Stromal cell of bone marrow (primary cell): ENCODE data around the gene KCTD16.

Experiments used
- DNase-seq: peaks from one replicate; pipeline ENCODE4 v3.0.0-alpha.2; 2012; ENCODE audit warnings: low read depth

KCTD16 gene

DNA sequence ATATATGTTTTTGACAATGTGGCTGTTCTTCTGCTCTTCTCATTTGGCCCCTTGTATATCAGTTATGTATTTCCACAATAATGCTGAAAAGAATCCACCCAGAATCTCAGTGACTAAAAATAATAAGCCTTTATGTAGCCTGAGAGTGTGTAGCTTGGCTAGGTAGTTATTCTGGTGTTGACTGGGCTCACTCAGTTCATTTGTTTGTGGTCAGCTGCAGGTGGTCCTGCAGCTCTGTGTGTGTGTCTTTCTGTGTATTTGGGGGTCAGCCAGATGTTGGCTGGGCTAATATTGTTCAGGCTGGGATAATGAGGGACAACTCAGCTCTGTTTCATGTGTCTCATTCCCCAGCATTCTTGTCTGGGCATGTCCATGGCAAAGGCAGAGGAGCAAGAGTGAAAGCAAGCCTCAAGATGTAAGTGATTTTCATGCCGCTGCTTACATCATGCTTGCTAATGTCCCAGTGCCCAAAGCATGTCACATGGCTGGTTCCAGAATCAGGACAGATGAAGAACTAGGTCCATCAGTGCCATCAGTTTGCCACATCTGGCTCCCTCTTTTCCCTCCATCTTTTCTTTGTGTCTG, 162.8 kb downstream of the KCTD16 start:
- no peak for DNase-seq

DNA sequence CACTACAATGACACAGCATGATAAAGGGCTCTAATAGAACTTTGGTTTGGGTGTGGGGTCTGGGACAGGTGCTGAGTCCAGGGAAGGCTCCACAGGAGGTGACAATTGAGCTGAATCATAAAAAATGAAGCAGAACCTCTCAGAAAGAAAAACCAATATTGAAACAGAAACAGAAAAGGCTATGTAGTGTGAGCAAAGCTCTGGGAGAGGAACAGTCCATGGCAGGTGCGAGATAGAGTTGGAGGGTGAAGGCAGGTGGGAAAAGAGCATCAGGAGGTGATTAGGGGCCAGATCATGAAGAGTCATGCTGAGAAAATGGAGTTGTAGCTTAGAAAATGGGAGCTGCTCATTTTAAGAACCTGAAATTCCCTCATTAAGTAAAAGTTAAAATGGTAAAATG, 164.9 kb downstream of the KCTD16 start:
- no peak for DNase-seq

DNA sequence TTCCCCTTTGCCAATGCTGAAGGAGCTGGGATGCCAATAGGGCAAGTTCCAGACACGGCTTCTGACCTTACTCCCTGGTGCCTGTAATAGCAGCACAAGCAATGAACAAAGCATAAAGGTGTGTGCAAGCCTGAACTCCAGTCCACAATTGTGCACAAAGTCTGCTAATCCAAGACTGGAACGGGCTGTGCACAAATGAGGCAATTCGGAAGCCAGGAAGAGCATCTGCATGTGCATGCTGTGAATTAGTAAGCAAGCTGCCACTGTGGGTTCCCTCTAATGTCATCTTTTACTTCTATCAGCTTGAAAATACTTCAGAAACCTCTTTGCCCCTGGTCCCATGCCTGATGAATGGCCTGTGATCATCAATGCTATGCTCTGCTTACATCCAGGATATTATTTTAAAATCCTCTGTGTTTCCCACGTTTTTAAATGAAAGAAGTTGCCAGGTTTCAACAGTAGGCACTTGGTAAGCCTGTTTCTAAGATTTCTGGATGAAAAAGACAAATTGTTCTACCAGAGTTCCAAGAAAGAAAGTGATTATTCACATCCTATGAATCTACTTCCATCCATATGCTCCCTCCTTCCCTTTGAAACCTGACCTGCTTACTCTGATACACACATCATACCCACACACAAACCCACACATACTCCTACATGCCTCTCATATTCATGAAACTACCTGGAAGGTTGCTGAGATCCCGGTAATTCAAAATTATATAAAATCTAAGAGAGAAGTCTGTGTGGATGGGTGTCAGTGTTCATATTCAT, 165.7 kb downstream of the KCTD16 start:
- no peak for DNase-seq

DNA sequence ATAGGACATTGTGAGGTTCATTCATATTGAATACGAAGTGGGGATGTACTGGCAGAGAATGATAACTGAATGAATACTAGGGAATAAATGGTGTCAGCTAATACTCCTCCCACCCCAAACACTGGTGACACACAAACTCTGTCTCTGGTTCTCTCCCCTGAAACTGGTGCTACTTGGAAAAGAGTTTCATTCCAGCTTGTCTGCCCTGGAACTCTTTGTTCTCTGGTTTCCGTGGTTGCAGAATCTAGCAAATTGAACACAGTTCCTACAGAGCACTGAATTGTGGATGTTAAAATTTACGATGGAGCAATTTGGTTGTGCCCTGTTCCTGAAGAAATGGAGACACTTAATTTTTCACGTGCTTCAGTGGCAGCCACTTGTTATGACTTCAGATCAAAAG, 181.7 kb downstream of the KCTD16 start:
- no peak for DNase-seq

DNA sequence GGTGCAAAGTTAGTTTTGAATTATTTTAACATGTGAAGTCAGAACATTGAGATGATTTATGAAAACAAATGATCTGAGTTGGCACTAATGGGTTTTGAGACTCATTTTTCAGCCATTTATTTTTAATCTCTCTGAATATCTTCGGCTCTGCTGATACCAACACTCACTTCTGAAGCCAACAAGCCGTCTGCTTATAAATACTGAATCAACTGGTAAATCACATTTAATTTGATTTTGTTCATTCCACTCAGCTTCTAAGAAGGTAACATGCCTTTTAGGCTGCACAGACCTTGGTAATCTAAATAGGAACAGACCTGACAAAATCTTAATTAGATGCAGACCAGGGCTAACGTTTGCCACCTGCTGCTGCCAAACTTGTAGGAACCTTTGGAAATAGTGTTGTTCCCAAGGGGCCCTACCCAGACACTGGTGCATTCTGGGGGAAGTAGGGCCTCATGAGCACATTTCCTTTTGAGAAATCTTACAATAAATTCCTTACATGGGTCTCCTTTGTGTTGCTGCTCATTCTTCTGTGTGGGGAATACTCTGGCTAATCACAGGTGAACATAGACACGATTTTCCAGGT, 182.2 kb downstream of the KCTD16 start:
- DNase-seq: no peak

DNA sequence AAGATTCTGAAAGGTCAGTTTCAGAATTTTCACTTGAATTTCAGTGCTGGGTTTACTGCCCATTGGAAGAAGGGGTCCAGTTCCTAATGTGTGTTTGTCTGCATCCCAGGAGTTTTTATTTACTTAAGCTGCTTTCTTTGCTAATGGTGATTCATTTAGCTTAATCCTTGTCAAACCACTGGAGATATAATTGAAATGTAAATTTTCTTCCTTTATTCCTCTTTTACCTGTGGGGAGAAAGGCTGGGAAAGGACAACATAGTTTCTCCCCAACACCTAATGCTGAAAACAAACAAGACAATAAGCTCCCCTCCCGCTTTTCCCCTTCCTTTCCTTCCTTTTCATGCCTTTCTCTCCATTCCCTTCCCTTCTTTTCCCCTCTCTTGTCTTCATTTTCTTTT, 185.8 kb downstream of the KCTD16 start:
- no peak for DNase-seq

DNA sequence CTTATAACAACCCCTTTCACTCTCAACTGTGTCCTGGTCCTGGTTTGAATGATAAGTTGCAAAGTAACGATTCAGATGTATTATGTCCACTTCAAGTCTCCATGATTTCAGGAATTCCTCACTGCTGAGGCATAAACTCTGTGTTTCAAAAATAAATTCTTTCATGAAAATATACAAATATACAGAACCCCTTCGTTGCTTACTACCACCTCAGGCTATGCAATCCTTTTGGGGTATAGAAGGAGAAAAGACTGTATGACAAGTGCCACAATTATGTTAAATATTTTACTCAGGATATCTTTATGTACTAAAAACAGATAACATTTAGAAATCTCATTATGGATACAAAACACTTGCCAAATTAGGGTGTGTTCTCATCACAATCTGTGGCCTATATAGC, 190.7 kb downstream of the KCTD16 start:
- no peak for DNase-seq

DNA sequence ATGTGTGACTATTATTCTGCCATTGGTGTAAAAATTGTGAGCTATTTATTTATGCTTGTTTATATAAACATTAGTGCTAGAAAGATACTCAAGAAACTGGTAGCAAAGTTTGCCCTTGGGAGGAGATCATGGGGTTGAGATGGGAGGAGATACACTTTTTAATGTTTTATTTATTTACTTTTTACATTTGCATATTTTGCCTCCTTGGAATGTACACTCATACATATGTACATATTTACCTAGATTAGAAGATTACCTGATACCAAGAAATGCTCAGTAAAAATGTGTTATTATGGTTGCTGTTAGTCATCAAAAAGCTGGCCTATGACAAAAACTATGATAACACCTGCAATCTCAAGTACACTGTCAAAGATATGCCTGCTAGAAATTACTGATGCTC, 195.2 kb downstream of the KCTD16 start:
- no peak for DNase-seq

DNA sequence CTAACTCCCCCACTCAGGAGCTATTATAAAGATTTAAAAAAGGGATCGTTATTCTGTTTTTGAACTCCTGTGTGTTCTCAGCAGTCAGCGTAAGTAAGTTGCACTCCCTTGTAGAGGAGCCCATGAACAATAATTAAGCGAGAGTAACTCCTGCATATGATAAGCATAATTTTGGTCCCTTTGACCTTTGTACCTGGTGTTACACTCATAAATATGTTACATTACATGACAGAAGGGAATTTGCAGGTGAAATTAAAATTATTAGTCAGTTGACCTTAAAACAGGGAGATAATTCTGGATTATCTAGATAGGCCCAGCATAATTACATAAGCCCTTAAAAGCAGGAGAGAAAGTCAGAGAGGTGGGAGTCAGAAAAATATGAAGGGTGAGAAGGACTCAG, 197.3 kb downstream of the KCTD16 start:
- no peak for DNase-seq

DNA sequence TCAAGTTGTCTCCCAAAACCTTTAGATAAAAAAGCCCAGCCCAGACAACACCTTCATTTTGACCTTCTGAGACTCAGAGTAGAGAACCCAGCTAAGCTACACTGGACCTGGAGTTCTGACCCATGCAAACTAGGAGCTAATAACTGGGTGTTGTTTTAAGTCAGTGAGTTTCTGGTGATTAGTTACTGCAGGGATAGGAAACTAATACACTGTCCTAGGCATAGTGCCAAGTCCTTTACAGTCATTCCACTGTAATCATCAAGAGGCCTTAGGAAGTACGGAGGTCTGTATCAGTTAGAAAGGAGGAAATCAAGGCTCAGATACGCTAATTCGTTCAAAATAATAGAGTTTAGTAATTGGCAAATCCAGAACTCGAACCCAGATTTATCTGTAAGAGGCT, 197.9 kb downstream of the KCTD16 start:
- peak; percentile 22 for DNase-seq

DNA sequence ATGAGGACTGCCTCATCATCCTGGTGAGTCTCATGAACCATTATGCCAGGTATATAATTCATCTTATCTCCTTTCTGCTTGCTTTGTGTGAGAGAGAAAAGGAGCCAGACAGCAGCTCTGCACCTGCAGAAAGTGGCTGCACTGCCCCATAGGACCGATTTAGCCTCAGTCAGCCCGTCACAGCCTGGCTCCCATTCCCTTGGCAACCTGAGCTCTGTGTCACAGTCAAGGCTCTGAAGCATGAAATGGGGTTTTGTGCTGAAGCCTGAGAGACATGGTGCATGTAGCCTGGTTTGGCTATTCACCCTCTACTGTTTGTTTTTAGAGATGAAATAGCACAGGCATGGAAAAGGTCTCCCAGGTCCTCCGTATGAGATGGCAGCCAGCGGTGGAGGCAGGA, 198.3 kb downstream of the KCTD16 start:
- DNase-seq: no peak

DNA sequence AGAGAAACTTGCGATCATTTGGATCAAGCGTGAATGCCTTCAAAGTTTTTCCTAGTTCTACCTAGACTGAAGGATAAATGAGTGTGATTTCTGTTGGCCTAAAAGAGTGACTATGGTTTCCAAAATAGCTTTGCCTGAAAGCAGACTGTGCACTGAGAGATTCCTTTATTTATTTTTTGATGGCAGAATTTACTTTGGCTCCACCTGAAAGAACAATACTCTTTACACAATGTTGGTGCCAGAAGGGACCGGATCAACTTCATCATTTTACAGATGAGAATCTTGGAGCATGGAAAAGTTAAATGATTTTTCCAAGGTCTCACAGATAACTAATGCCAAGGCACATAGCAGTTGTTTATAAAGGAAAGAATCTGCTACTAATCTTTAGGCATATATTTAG, 199.6 kb downstream of the KCTD16 start:
- no peak for DNase-seq

DNA sequence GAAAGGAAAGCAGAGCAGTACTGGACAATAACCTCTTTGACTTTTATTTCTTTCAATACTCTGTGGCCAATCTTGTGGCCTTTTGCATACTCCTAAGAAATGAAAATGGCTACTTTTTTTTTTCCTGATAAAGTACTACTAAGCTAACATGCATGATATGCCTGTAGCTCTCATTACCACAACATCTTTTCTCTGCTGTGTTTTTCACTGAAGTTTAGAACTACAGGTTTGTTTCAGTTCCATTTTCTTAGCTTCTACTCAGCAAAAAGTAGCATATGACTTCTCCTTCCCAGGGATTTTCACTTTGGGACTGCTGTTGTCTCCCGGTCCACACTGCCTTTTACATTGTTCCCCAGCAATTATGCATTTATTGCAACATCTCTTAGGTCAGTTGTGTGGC, 204.0 kb downstream of the KCTD16 start:
- no peak for DNase-seq

DNA sequence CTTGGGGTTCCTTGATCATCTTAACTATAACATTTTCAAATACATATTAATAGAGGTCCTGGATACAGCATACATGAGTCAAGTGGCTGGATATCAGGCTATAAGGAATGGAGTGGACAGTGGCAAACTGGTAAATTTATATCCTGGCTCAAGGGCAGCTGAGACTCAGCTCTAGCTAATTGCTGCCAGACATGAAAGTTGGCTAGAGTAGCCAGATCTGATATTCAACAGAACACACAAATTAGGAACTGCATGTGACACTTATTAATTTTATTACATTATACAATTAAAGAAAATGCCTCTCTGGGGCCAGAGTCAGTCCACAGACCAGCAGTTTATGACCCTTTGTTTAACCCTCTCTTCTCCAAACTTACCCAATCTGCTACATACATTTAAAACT, 206.5 kb downstream of the KCTD16 start:
- DNase-seq: no peak

DNA sequence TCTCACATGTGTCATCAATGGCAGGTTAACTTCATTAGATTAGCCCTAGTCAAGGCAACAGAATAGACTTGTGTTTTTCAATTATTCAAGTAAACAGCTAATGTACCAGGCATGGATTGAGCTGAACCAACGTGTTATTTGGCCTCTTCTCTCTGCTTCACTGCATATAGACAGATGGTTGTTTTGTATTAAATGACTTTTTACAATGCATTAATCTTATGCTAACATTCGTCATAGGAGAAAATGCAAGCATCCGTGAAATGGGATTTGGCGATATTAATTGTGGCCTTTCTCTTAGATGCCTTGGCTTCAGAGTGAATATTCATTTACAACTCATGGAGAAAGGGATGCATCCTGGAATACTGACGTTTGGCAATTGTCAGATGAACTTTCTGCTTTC, 208.0 kb downstream of the KCTD16 start:
- DNase-seq: no peak

DNA sequence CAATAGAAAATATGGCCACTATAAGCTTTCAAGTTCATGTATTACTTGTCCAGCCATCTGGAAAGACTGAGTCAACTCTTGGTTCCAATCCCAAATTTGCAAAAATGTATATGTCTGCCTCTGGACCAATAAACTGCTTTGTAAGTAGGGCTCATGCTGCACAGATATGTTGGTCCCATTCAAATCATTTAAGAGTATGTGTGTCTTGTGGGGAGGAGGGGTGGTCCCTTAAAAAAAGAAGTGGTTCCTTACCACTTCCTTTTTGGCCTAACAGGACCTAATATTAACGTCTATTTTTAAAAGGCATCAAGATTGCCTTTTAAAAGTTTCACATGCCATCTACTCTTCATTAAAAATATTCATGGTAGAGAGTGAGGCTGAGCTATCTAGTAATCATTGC, 214.9 kb downstream of the KCTD16 start:
- no peak for DNase-seq

DNA sequence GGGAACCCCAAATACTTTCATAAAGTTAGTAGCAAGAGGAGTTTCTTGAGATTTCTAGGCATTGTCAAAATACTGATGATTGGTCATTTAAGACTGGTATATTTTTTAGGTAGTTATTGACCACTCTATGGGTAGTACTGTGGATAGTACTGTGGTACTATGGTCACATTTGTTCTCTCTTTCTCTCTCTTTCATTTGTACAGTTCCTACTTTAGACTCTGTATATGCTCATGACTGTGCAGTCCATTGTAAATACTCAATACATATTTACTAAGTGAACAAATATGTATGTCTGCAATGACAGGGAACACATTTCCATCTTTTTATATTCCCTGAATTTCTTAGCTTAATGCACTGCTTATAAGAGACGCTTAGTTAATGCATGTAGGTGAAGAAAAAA, 215.6 kb downstream of the KCTD16 start:
- no peak for DNase-seq

DNA sequence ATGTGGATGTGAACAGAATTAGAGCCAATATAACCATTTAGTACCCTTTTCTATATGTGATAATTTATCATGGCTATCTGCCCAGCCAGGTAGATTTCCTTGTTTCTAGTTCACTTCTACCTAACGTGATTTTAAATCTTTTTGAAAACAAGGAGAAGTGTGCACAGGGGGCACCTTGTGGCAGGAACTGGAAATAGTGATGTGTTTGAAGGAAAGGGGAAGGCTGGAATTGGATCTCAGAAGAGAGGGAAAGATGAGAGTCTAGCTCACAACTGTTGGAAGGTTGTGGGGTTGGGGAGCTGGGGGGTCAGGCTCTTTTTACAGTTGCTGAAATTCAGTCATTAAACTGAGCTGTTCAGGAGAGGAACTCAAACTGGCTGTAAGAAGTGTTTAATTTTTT, 219.5 kb downstream of the KCTD16 start:
- DNase-seq: peak; percentile 6

DNA sequence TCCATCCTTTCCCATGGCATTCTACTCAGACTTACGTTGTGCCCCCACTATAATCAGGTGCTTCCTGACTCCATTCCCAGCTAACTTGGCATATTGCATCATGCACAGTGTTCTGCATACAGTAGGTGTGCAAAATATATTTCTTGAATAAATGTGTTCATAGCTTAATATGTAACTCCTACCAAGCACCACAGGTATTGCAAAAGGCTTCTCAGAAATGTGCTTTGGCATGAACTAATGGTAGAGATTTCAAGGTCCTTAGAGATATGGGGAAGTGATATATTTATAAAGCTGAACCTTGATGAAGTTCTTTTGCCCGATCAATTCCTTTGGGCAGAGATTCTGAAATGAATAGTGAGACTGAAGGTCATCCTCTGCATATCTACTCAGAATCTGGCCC, 220.4 kb downstream of the KCTD16 start:
- DNase-seq: no peak

DNA sequence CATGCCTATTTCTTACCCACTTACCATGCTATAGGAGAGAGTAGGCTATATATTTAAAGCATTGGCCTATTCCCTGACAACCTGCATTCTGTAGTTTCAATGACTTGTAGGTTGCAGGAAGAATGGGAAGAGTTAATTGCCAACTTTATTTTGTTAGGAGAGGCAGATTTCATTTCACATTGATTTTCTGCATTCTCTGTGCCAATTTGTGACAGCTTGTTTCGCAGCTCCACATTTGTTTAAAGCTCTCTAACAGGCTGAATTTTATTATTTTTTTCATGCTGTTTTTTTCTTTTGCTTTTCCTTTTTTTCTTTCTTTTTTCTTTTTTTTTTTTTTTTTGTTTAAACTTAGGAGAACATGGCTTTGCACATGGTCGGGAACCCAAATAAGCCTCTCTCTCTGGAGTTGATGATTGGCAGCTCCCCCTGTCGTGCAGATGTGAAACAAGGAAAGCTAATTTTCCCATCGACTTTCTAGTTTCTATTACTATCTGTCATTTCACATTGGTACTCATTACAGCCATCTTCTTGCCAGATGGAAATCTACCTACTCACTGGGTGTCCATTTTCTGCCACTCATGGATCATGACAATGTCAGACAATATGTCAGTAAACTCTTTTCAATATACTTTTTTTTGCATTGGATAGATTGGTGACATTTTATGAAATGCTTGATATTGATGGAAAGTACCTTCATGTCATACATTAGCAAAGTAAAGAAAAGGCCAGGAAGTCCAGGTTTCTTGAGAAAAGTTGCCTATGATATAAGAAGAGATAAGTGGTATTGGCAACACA, 223.2 kb downstream of the KCTD16 start:
- DNase-seq: no peak

DNA sequence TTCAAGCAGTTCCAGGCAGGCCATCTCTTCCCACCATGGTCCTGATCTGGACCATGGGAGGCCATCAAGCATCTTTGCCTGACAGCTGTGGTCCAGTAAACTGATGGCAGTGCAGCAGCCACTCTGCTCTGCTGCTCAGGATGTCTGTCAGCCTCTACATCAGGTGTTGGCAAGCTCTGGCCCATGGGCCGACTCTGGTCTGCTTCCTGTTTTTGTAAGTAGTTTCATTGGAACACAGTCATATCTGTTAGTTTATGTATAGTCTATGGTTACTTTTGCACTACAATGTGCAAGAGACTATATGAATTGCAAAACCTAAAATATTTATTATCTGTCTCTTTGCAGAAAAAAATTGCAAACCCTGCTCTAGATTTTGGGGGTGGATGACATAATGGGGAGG, 225.0 kb downstream of the KCTD16 start:
- DNase-seq: no peak

DNA sequence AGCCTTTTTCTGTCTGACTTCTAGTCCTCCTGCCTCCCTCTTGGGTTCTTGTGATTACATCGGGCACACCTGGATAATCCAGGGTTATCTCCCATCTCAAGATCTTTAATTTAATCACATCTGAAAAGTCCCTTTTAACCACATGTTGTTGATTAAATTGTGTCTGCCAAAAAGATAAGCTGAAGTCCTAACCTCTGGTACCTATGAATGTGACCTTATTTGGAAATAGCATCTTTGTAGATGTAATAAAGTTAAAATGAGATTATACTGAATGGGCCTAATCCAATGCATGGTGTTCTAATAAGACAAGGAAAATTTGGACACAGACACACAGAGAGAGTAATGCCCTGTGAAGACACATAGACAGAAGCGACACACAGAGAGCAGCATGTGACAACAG, 232.4 kb downstream of the KCTD16 start:
- no peak for DNase-seq

DNA sequence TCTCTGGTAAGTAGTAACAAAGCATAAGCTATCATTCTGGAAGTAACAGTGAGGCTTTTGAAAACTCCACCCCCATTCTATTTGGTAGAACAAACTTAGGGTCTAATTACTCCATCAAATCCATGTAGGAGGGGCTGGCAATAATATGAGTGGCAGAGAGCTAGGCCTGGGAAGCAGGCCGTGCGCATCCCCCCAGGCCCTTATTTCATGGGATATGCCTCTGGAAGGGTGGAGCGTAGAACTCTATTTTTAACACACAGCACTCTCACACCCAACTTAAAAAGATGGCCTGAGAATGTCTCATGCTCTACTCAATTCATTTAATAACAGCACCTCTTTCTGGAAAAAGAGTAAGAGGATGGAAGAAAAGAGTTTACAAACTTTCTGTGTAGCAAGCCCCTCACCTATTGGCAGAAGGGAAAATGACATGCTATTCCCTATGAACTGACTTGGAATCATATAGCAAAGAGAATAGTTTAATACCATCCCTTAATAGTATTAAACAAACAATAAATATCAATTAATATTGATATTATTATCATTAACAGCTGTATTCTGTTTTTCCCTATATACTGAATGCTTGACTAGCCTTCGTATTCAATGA, 233.2 kb downstream of the KCTD16 start:
- no peak for DNase-seq
